Large intestine (tissue), 3 donors: ENCODE measurements around the gene LMCD1. TPM values are rescaled to one million over a fixed set of nuclear protein-coding genes. Genes with fewer than 3 reads are reported as not detected.

Experiments
- DNase-seq, 2 donors: peaks; one replicate each; pipeline versions ENCODE4 v3.0.0 to v3.0.0-alpha.2; 2013
- H3K27ac ChIP-seq: one replicate; pipeline ENCODE4 v1.5.1; 2013; ENCODE audit warnings: low read length
- H3K27me3 ChIP-seq: 2 replicates; pipeline ENCODE4 v1.6.1; 2013; ENCODE audit warnings: low read length; ENCODE audit not compliant: control insufficient read depth, insufficient read depth
- H3K36me3 ChIP-seq: 2 replicates; pipeline ENCODE4 v1.6.1; 2013; ENCODE audit warnings: low read length; ENCODE audit not compliant: control insufficient read depth, insufficient read depth
- H3K4me1 ChIP-seq: one replicate; pipeline ENCODE4 v1.6.1; 2013; ENCODE audit warnings: low read length; ENCODE audit not compliant: control insufficient read depth, insufficient read depth
- H3K4me3 ChIP-seq: one replicate; pipeline ENCODE4 v1.5.1; 2013; ENCODE audit warnings: low read length
- H3K9me3 ChIP-seq: one replicate; pipeline ENCODE4 v1.6.1; 2013; ENCODE audit warnings: mild to moderate bottlenecking, low read depth, low read length, moderate library complexity; ENCODE audit not compliant: control insufficient read depth
- WGBS: methylation state at CpG from one replicate; pipeline ENCODE4 v1.1.5; 2013; ENCODE audit warnings: low lambda C conversion rate; ENCODE audit not compliant: insufficient coverage; 5-methylcytosine and 5-hydroxymethylcytosine counted together
- polyA plus RNA-seq: library from polyadenylated mRNA; unstranded; fragments of 120-200 nt; gene quantifications from one replicate; pipeline ENCODE4 v1.2.1, GENCODE V29; 2013

LMCD1 gene
- polyA plus RNA-seq, 1 donor: 14.4 TPM

DNA sequence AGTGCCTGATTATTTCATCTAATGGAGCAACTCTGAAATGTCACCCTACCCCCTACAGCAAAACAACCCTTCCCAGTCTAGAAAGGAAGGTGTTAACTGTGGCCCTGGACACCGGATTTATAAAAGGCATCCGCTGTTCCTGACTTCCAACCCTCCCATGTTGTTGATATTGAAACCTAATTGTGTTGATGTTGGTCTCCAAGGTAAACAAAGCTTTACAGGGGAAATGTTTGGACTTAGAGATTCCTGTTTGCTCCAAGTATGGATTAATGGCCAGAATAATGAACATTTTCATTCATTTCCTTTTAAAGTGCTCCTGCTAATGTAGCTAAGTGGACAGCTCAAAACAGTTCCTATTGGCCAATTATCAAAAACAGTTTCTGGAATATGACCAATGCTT lies 19.4 kb upstream of the LMCD1 start:
- H3K4me3 ChIP-seq: no peak overlapping the region
- H3K27me3 ChIP-seq: no peaks in the 10 kb centered on the region
- H3K27ac ChIP-seq: peak overlapping the region; percentile 5
- no CpG with 5 or more reads among the region's 2 CpGs for WGBS
- peaks cover 2% of the 10 kb centered on the region for H3K9me3 ChIP-seq
- H3K36me3 ChIP-seq: no peaks in the 10 kb centered on the region
- H3K4me1 ChIP-seq: no peaks in the 10 kb centered on the region
- DNase-seq: peak in 1 of 2 donors; percentile 35

DNA sequence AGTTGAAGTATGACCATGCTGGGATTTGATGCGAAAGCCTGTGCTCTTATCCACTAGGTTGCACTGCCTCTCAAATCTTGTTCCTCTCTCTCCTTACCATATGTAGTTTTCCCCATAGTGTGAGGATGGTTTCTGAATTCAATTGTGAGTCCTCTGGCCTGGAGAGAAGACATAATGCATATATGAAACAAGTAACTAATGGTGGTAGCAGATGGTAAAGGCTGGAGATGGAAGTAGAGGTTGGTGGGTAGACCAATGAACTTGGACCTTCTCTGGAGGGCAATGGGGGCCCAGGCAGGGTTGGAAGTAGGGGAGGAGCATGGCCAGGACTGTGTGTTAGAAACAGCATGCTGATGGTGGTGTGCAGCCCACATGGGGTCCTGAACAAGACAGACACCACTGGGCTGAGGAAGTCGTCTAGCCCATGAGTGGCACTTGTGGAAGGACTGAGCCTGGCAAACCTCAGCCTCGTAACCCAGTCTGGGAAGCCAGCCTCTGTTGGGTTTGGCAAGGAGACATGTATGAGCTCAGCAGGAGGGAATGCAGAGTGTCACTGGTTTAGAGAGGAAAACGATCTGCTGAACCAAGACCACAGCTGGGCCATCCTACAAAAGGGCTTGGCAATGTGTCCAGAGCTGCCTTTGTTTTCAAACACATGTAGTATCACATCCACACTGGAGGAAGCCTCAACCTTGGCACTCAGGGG lies 18.5 kb upstream of the LMCD1 start:
- peak; percentile 47 to 53 for DNase-seq
- Histone ChIP-seq H3K27ac (peak overlapping the region; percentile 5), H3K4me3 (no peak overlapping the region), H3K27me3 (no peaks in the 10 kb centered on the region), H3K4me1 (no peaks in the 10 kb centered on the region), H3K9me3 (peaks cover 2% of the 10 kb centered on the region), H3K36me3 (no peaks in the 10 kb centered on the region)
- WGBS: no CpG with 5 or more reads among the region's 4 CpGs

DNA sequence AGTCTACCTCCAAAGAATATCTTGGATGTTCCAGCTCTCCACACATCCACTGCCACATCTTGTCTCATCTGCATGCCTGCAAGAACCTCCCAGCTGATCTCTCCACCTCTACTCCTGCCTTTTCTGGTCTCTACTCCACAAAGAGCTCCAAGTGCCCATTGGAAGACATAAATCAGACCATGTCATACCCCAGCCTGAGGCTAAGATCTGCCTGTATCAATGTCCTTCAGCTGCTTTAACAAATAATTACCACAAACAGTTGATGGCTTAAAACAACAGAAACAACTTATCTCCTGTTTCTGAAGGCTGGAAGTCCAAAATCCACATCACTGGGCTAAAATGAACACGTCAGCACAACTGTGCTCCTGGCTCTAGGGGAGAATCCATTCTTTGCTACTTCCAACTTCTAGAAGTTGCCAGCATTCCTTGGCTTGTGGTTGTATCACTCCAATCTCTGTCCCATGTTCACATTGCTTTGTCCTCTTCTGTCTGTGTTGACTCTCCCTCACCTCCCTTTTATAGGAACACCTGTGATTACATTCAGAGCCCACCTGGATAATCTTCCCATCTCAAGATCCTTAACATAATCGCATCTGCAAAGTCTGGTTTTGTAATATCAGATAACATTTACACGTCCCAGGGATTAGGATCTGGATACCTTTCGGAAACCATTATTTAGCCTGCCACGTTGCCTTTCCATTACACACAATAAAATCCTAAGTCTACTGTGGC lies 17.0 kb upstream of the LMCD1 start:
- Histone ChIP-seq H3K9me3 (peaks cover 2% of the 10 kb centered on the region), H3K4me3 (no peak overlapping the region), H3K27ac (no peak overlapping the region), H3K4me1 (no peaks in the 10 kb centered on the region), H3K36me3 (no peaks in the 10 kb centered on the region), H3K27me3 (peaks cover 5% of the 10 kb centered on the region)
- DNase-seq: no peak
- 93% methylated on average over 3 of the region's 5 CpGs for WGBS

DNA sequence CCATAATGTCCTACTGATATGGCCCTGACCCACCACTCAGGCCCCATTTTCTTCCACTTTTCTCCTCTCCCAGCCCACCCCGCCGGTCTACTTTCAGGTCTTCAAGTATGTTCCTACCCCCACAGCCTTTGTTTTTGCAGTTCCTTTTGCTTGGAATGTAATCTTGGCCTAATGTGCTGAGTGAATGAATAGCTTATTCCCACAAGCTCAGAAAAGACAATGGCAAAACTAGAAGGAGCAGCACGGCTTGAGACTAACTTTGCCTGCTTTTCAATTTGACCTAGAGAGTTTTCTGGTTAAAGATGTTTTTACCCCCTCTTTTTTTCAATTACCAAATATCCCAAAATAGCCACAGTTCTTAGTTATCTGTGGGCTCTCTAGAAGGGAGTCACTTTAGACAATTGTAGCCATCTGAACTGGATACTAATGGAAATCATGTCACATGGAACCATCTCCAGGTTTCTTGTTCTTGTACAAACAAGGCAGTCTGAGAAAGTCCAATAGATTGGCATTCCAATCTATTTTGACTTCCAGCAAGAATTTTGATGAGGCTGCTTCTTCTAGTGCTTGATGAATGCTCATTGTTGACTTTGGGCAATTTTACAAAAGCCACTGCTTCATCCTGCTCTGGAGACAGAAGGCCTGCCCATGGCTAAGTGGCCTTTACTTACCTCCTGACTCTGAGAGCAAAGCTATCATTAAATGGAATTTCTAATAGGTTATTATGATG lies 16.3 kb upstream of the LMCD1 start:
- Histone ChIP-seq H3K36me3 (no peaks in the 10 kb centered on the region), H3K27me3 (peaks cover 6% of the 10 kb centered on the region), H3K4me3 (no peak overlapping the region), H3K9me3 (peaks cover 2% of the 10 kb centered on the region), H3K4me1 (no peaks in the 10 kb centered on the region), H3K27ac (no peak overlapping the region)
- DNase-seq: no peak
- WGBS: 90% methylated on average over 2 of the region's 3 CpGs

DNA sequence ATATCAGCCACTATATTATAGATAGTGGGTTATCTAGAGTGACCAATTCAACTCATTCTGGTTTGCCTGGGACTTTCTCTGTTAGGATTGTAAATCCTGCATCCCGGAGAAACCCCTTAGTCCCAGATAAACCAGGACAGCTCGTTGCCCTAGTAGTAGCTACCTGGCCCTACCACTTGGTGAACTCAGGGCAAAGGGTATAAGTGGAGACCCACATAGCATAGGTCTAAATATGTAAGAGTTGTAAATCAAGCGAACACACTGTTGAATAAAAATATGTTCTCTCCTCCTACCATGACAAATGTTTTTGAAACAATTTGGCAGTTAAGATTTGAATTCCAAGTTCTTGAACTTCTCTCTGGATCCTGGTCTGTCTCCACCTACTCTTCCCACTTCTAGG lies 15.7 kb upstream of the LMCD1 start:
- WGBS: no CpG with 5 or more reads among the region's 3 CpGs
- peaks cover 2% of the 10 kb centered on the region for H3K9me3 ChIP-seq
- no peaks in the 10 kb centered on the region for H3K36me3 ChIP-seq
- no peaks in the 10 kb centered on the region for H3K4me1 ChIP-seq
- no peak for DNase-seq
- H3K4me3 ChIP-seq: no peak overlapping the region
- H3K27ac ChIP-seq: no peak overlapping the region
- peaks cover 7% of the 10 kb centered on the region for H3K27me3 ChIP-seq

DNA sequence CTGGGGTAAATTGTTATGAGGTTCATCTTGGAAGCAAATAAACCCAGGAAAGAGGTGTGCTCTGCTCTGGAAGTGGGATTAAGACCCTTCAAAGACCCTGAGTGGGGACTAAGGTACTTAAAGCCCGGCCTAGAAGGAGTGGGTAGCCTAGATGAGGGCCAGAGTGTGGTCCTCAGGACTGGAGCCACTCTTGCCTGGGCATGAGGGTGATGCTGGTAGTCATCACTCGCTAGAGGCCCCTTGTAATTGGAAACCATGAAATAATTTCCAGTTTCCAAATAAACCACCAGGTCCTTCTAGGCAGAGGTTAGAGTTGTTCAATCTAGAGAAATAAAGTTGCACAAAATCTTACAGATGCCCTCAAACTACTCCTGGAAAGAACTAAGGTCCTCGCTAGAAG lies 15.2 kb upstream of the LMCD1 start:
- peaks cover 7% of the 10 kb centered on the region for H3K27me3 ChIP-seq
- 100% methylated on average over 1 of the region's 3 CpGs for WGBS
- H3K27ac ChIP-seq: no peak overlapping the region
- no peaks in the 10 kb centered on the region for H3K4me1 ChIP-seq
- DNase-seq: no peak
- H3K36me3 ChIP-seq: no peaks in the 10 kb centered on the region
- H3K4me3 ChIP-seq: no peak overlapping the region
- peaks cover 2% of the 10 kb centered on the region for H3K9me3 ChIP-seq

DNA sequence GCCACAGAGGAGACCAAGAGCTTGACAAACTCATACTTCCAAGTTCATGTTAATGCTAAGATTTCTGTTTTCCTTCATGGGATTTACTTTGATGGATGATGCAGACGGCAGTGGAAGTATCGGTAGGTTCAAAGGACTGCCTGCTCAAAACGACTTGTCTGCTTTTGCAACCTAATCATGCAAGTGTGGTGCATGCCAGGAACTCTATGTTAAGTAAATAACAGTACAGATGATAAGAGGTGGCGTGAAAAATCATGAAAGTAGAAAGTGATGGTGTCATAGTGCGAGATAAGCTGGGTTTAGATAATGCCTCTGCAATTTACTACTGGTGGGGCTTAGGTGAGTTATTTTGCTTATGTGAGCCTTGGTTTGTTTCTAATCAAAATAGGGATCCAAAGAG lies 14.7 kb upstream of the LMCD1 start:
- H3K27me3 ChIP-seq: peaks cover 7% of the 10 kb centered on the region
- no peak overlapping the region for H3K4me3 ChIP-seq
- no peaks in the 10 kb centered on the region for H3K36me3 ChIP-seq
- peak; percentile 57 to 82 for DNase-seq
- peaks cover 2% of the 10 kb centered on the region for H3K9me3 ChIP-seq
- 27% methylated on average over 2 of the region's 5 CpGs for WGBS
- no peak overlapping the region for H3K27ac ChIP-seq
- no peaks in the 10 kb centered on the region for H3K4me1 ChIP-seq

DNA sequence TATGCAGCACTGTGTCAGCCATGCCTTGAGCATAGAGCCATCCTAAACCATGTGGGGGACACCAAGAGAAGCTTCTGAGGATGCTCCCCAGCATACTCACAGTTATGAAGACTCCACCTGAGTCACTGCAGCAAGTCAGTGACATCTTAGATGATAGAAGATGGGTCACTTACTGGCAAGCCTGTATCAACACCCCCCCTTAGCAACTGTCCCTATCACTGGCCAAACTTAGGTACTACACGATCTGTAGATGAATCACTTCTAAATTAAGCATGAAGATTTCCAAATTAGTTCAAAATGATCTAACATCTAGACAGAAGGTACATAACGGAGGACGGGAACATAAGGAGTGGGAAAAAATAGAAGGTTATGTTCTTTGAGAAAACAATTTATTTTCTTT lies 13.2 kb upstream of the LMCD1 start:
- WGBS: 90% methylated on average over 2 of the region's 3 CpGs
- peaks cover 2% of the 10 kb centered on the region for H3K9me3 ChIP-seq
- H3K27me3 ChIP-seq: peaks cover 7% of the 10 kb centered on the region
- H3K27ac ChIP-seq: no peak overlapping the region
- no peak for DNase-seq
- peaks cover 3% of the 10 kb centered on the region for H3K4me1 ChIP-seq
- H3K4me3 ChIP-seq: no peak overlapping the region
- H3K36me3 ChIP-seq: no peaks in the 10 kb centered on the region

DNA sequence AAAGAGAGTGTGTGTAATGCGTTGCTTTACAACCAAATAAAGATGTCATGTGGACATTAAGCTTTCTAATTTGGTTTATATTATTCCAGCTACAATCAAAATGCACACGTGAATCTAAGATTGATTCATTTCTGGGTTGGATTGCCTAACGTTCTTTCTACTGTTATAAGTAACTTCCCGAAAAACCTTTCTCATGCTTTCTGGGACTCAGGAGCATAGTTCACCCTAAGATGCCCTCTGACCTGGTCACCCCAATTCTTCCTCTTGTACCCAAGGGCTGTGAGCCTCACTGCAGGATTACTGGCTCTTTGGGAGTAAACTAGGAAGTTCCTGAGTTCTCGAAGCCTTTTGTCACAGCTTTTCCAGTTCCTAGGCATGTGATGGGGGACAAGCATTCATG lies 12.7 kb upstream of the LMCD1 start:
- H3K36me3 ChIP-seq: no peaks in the 10 kb centered on the region
- 93% methylated on average over 2 of the region's 5 CpGs for WGBS
- H3K9me3 ChIP-seq: peaks cover 2% of the 10 kb centered on the region
- peaks cover 5% of the 10 kb centered on the region for H3K4me1 ChIP-seq
- H3K4me3 ChIP-seq: no peak overlapping the region
- no peak overlapping the region for H3K27ac ChIP-seq
- peaks cover 7% of the 10 kb centered on the region for H3K27me3 ChIP-seq
- DNase-seq: no peak

DNA sequence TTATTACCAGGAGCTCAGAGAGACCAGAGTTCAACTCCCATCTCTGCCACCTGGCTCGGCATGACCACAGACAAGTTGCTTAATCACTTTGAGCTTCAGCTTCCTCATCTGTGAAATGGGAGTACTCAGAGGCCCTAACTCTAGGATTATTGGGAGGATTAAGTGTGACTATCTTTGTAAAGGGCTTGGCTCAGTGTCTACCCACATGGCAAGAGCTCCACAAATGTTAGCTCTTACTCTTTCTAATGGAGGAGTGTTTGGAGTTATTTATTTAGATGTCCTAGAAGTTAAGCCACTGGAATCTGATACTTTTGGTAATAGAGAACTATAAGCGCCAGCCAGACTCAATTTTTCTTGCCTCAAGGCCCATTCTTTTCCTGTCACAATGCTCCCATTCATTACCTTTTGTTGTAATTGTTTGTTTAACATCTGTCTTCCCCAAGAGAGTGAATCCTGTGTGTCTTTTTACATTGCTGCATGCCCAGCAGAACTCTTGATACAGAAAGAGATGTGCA lies 12.3 kb upstream of the LMCD1 start:
- Histone ChIP-seq H3K27me3 (peaks cover 7% of the 10 kb centered on the region), H3K4me3 (no peak overlapping the region), H3K27ac (no peak overlapping the region), H3K9me3 (peaks cover 2% of the 10 kb centered on the region), H3K36me3 (no peaks in the 10 kb centered on the region), H3K4me1 (peaks cover 5% of the 10 kb centered on the region)
- no CpG with 5 or more reads among the region's 2 CpGs for WGBS
- DNase-seq: no peak
